D721Med (cell line): ENCODE results near the gene TMA7.
"Not testable (repeated sequence)": the region's sequence is repeated elsewhere in the genome, so short reads cannot be mapped to it uniquely, and the experiment has no call there.

Source experiments
- DNase-seq: peaks from one replicate; pipeline ENCODE4 v3.0.0; 2011; ENCODE audit warnings: low spot score; ENCODE audit not compliant: insufficient read length
- FAIRE-seq: peaks from 2 replicates; lab custom pipeline; 2011; peaks lifted over from hg19 to GRCh38; lab: Jason Lieb, UNC
- TF ChIP-seq, protein P1 (sequence below): IDR thresholded peaks from 2 replicates; pipeline ENCODE4 v1.5.1; 2012; ENCODE audit warnings: mild to moderate bottlenecking, control low read depth; ENCODE audit not compliant: insufficient read depth; ENCODE audit errors: missing control alignments

The TMA7 gene

DNA sequence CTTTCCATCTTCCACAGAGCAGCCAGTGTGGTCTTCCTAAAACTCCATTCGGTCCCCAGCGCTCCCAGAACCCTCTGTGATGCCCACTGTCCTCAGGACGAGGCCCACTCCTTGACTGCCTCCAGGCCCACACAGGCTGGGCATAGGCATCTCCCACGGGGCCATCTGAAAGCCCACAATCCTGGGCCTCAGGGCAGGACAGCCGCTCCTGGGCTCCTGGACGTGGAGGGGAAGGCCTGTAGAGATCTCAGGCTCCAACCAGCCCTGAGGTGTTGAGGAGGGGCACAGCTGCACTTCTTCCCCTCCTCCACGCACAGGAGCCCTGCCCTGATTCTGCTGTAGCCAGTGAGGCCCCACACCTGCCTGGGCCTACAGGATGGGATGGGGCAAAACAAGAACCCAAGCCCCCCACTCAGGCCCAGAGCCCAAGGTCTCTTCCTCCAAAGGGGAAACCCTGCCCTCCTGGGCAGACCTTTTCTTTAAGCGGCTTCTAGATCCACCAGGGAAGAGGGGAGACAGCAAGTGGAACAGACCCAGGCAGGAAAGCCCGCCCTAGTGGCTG lies 38.0 kb downstream of the TMA7 start:
- TF ChIP-seq, protein P1, sequence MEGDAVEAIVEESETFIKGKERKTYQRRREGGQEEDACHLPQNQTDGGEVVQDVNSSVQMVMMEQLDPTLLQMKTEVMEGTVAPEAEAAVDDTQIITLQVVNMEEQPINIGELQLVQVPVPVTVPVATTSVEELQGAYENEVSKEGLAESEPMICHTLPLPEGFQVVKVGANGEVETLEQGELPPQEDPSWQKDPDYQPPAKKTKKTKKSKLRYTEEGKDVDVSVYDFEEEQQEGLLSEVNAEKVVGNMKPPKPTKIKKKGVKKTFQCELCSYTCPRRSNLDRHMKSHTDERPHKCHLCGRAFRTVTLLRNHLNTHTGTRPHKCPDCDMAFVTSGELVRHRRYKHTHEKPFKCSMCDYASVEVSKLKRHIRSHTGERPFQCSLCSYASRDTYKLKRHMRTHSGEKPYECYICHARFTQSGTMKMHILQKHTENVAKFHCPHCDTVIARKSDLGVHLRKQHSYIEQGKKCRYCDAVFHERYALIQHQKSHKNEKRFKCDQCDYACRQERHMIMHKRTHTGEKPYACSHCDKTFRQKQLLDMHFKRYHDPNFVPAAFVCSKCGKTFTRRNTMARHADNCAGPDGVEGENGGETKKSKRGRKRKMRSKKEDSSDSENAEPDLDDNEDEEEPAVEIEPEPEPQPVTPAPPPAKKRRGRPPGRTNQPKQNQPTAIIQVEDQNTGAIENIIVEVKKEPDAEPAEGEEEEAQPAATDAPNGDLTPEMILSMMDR: no peak
- no peak for DNase-seq
- no peak for FAIRE-seq

DNA sequence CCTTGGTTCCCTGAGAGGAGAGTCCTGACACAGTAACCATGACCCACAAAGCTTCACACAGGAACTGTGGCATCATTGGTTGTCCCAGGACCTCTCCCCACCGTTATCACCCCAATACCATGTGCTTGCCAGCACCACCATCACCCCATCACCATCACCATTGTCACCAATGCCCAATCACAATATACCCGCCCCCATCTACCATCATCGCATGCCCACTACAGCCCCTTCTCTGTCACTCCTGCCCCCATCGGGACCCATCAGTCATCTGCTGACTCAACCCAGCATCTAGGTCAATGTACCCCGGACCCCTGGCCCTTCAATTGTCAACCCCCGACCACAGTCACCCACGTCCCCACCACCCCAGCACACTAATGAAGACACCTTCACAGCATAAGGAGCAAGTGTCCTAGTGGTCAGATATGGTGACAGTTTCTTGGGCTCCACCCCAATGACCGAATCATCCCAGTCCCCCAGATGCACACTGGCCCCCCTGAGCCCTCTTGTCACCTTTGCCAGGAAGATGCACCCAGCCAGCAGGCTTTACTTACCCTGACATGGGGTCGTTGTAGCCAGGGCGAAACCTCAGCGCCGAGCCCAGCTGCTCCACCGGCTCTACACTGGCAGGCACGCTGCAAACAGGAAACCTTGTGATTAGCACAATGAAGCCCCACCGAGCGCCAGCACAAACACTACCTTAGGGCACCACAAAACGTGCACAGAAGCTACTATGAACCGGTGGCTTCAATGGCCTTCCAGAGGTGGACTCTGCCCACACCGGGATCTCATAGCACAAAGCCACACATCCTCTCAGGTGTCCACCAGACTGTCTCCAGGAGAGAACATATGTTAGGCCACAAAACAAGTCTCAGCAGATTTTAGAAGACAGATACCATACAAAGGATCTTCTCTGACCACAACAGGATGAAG lies 38.8 kb downstream of the TMA7 start:
- FAIRE-seq (no peak), DNase-seq (no peak)
- TF ChIP-seq, protein P1: no peak

DNA sequence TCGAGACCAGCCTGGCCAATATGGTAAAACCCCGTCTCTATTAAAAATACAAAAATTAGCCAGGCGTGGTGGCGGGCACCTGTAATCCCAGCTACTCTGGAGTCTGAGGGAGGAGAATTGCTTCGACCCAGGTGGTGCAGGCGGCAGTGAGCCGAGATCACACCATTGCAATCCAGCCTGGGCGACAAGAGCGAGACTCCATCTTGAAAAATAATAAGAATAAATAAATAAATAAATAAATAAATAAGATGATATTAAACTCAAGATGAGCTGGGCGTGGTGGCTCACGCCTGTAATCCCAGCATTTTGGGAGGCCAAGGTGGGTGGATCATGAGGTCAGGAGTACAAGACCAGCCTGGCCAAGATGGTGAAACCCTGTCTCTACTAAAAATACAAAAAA lies 40.8 kb downstream of the TMA7 start:
- FAIRE-seq, DNase-seq: not testable (repeated sequence)

DNA sequence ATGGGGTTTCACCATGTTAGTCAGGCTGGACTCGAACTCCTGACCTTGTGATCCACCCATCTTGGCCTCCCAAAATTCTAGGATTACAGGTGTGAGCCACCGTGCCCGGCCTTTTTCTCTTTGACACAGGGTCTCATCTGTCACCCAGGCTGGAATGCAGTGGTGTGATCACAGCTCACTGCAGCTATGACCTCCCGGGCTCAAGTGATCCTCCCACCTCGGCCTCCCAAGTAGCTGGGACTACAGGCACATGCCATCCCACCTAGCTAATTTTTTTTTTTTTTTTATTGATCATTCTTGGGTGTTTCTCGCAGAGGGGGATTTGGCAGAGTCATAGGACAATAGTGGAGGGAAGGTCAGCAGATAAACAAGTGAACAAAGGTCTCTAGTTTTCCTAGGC lies 42.8 kb downstream of the TMA7 start:
- DNase-seq, FAIRE-seq: not testable (repeated sequence)

DNA sequence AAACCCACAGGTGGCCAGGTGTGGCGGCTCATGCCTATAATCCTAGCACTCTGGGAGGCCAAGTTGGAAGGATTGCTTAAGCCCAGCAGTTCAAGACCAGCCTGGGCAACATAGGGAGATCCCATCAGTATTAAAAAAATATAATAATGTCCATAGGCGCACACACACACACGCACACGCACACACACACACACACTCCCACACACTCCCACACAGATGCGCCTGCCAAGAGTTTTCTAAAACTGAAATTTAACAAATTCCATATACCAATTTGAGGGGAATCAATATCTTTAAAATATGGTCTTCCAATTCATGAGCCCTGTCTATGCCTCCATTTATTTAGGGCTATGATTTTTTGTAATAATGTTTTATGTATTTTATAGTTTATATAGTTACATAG lies 46.9 kb downstream of the TMA7 start:
- FAIRE-seq: no peak
- DNase-seq: no peak
- TF ChIP-seq, protein P1: no peak

DNA sequence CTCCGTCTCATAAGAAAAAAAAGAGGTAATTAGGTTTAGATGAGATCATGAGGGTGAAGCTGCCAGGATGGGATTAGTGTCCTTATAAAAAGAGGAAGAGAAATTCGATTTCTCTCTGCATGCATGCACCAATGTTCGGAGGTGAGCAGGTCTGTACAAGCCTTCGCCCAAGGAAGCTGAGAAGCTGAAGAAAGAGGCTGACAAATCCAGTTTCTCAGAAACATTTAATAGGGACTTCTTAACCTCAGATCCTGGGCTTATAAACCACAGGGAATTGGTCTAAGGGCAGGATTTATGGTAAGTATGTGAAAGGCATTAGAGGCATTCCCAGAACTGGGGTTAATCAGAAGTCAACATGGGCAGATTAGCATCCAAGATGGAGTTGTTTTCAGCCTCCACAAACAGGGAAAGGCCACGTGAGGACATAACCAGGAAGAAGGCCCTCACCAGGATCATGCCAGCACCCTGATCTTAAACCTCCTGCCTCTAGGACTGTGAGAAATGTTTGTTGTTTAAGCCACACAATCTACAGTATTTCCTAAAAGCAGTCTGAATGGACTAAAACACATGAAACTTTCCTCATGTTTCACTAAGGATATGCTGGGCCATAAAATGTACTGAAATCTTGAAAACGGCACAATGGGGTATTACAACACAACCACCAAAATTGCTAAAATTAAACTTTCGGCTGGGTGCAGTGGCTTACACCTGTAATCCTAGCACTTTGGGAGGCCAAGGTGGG lies 52.6 kb downstream of the TMA7 start:
- FAIRE-seq: no peak
- DNase-seq: peak; percentile 44
- TF ChIP-seq, protein P1: no peak

DNA sequence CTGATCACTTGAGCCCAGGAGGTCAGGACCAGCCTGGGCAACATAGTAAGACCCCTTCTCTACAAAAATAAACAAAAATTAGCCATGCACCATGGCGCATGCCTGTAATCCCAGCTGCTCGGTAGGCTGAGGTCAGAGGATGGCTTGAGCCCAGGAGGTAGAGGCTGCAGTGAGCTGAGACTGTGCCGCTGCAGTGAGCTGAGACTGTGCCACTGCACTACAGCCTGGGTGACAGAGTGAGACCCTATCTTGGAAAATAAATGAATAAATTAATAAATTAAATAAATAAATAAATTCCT lies 53.1 kb downstream of the TMA7 start:
- TF ChIP-seq, protein P1: no peak
- DNase-seq (no peak), FAIRE-seq (no peak)
